ENCODE results near the gene TMEM80.

DNA sequence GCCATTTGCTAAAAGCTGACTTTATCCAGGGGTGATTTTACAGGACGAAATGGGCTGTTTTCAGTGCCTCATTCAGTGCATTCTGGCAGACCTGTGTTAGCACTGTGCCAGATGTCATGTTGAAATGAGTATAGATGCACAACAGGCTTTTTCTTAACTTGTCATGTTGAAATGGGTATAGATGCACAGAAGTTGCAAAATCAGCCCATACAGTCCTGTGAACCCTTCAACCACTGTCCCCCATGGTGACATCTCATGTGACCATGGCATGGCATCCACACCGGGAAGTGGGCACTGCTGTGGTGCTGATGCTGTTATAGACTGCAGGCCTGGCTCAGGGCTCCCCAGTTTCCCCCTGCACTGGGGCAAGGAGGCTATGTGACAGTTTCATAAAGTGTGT lies 54.1 kb downstream of the TMEM80 start:
- no peak for TF ChIP-seq CTCF (IDR thresholded peaks at IDR 0.05; ENCODE audit: low read depth, low read length)
- no peak for TF ChIP-seq EZH2phosphoT487 (IDR thresholded peaks at IDR 0.05; ENCODE audit: low read depth)
